Testis (tissue), 3 donors: ENCODE measurements around the gene NFIA. TPM values are rescaled to one million over a fixed set of nuclear protein-coding genes. Genes with fewer than 3 reads are reported as not detected.

Experiments used
- DNase-seq: peaks from one replicate; pipeline ENCODE4 v3.0.0-alpha.2; 2019
- H3K27ac ChIP-seq, 2 donors: fragments of 200-600 bp; sonication (generic); one replicate each; pipeline ENCODE4 v1.5.1; 2019
- H3K27me3 ChIP-seq: fragments of 200-600 bp; sonication (generic); one replicate; pipeline ENCODE4 v1.5.1; 2019
- H3K36me3 ChIP-seq: fragments of 200-600 bp; sonication (generic); one replicate; pipeline ENCODE4 v1.5.1; 2017; ENCODE audit warnings: low read depth; ENCODE audit errors: missing control alignments
- H3K4me1 ChIP-seq: fragments of 200-600 bp; sonication (generic); one replicate; pipeline ENCODE4 v1.5.1; 2019
- H3K4me3 ChIP-seq, 2 donors: fragments of 200-600 bp; sonication (generic); one replicate each; pipeline ENCODE4 v1.5.1; 2017 to 2019
- H3K9me3 ChIP-seq: fragments of 200-600 bp; sonication (generic); one replicate; pipeline ENCODE4 v1.5.1; 2017
- CTCF ChIP-seq, 3 experiments: fragments of 450-650 bp in 2 of 3; fragments of 200-600 bp in 1 of 3; sonication (generic) in 1 of 3; IDR thresholded peaks; one replicate each; pipeline ENCODE4 v1.5.1; 2016 to 2019; ENCODE audit warnings: antibody characterized with exemption in 3 of 3, mild to moderate bottlenecking in 2 of 3, moderate library complexity in 1 of 3
- POLR2A ChIP-seq: fragments of 450-650 bp; IDR thresholded peaks from one replicate; pipeline ENCODE4 v1.6.1; 2017; ENCODE audit warnings: antibody characterized with exemption, mild to moderate bottlenecking, moderate library complexity
- WGBS, 2 donors: methylation state at CpG; one replicate each; pipeline ENCODE4 v1.1.5; 2018; 5-methylcytosine and 5-hydroxymethylcytosine counted together
- intact Hi-C: fragments of 100-400 bp; cut with DNase I; formaldehyde crosslinking; loops from one replicate; pipeline ENCODE4 v1.15.1; 2023; ENCODE audit warnings: low total_unique reads
- polyA plus RNA-seq: library from polyadenylated mRNA; stranded (reverse); fragments of 350-450 nt; fragmentation: Illumina TruSeq; extraction: RNeasy Lipid Tissue Mini Kit (QIAGEN cat#74804); gene quantifications from one replicate; pipeline ENCODE4 v1.2.3, GENCODE V29; 2014; ENCODE audit warnings: low read depth, low replicate concordance; ENCODE audit not compliant: insufficient read depth
- total RNA-seq, 2 donors: library from RNA; depleted of rRNA; stranded (reverse); fragments of >200 nt; gene quantifications; one replicate each; pipeline ENCODE4 v1.2.3, GENCODE V29; 2016

Gene NFIA
- total and polyA plus RNA-seq, 3 donors from 2014 or later = 11.6 to 78.9 (median 53.5) TPM

- TF ChIP-seq CTCF (IDR thresholded peaks at IDR 0.05) (no peak), POLR2A (no peak)
- intact Hi-C loops = no loop called here
- Histone ChIP-seq H3K36me3 (no peaks in the 10 kb centered on the region), H3K27ac (no peak overlapping the region), H3K4me3 (no peak overlapping the region), H3K9me3 (no peaks in the 10 kb centered on the region), H3K27me3 (no peaks in the 10 kb centered on the region), H3K4me1 (peaks cover 5% of the 10 kb centered on the region)
- DNase-seq = no peak
- WGBS, 2 donors = 88 to 95% methylated on average over 9 of the region's 9 CpGs
These were observed 143.1 kb downstream of the NFIA start for GRCh38 chr1:61225478-61225877.

- Histone ChIP-seq H3K27ac (no peak overlapping the region), H3K27me3 (no peaks in the 10 kb centered on the region), H3K36me3 (no peaks in the 10 kb centered on the region), H3K9me3 (no peaks in the 10 kb centered on the region), H3K4me3 (no peak overlapping the region), H3K4me1 (peaks cover 5% of the 10 kb centered on the region)
- intact Hi-C loops = no loop called here
- no peak for TF ChIP-seq CTCF (IDR thresholded peaks at IDR 0.05)
- TF ChIP-seq POLR2A = no peak
- 87 to 88% methylated on average over 12 of the region's 12 CpGs for WGBS, 2 donors
- no peak for DNase-seq
These were observed 144.6 kb downstream of the NFIA start for GRCh38 chr1:61226791-61227567.

- no peak overlapping the region for H3K27ac ChIP-seq
These were observed 145.6 kb downstream of the NFIA start for GRCh38 chr1:61227857-61228550.

GRCh38 chr1:61230523-61230922 lies 148.2 kb downstream of the NFIA start:
- no peaks in the 10 kb centered on the region for H3K4me1 ChIP-seq

More at GRCh38 chr1:61227857-61228550, 145.6 kb downstream of the NFIA start:
- 85 to 89% methylated on average over 4 of the region's 4 CpGs for WGBS, 2 donors
- no peaks in the 10 kb centered on the region for H3K27me3 ChIP-seq
- H3K4me1 ChIP-seq = peaks cover 5% of the 10 kb centered on the region
- intact Hi-C loops = no loop called here
- no peaks in the 10 kb centered on the region for H3K36me3 ChIP-seq
- DNase-seq = no peak
- no peak overlapping the region for H3K4me3 ChIP-seq
- H3K9me3 ChIP-seq = no peaks in the 10 kb centered on the region
- TF ChIP-seq POLR2A = no peak
- no peak for TF ChIP-seq CTCF (IDR thresholded peaks at IDR 0.05)

More at GRCh38 chr1:61230523-61230922, 148.2 kb downstream of the NFIA start:
- 88 to 98% methylated on average over 3 of the region's 3 CpGs for WGBS, 2 donors
- H3K9me3 ChIP-seq = no peaks in the 10 kb centered on the region
- H3K4me3 ChIP-seq = no peak overlapping the region
- H3K36me3 ChIP-seq = no peaks in the 10 kb centered on the region
- intact Hi-C loops = no loop called here
- H3K27me3 ChIP-seq = no peaks in the 10 kb centered on the region
- H3K27ac ChIP-seq = no peak overlapping the region
- no peak for TF ChIP-seq POLR2A
- no peak for TF ChIP-seq CTCF (IDR thresholded peaks at IDR 0.05)
- no peak for DNase-seq
